Chondrocyte (in vitro differentiated cells): ENCODE data around the gene HOXC12. TPM values are rescaled to one million over a fixed set of nuclear protein-coding genes. Genes with fewer than 3 reads are reported as not detected.

Experiments used
- DNase-seq: peaks from one replicate; pipeline ENCODE4 v3.0.0; 2021; ENCODE audit warnings: mixed read lengths, low spot score
- H3K27ac Mint-ChIP-seq: one replicate; pipeline ENCODE4 v1.8.0; 2021; ENCODE audit warnings: mild to moderate bottlenecking, moderate library complexity, mixed read lengths; ENCODE audit not compliant: unreplicated experiment
- H3K27me3 Mint-ChIP-seq: 2 replicates; pipeline ENCODE4 v1.8.0; 2021; ENCODE audit warnings: low read depth, mixed read lengths
- H3K36me3 Mint-ChIP-seq: 2 replicates; pipeline ENCODE4 v1.8.0; 2021; ENCODE audit warnings: low read depth, mixed read lengths
- H3K4me1 Mint-ChIP-seq: 2 replicates; pipeline ENCODE4 v1.8.0; 2021; ENCODE audit warnings: low read depth, mild to moderate bottlenecking, mixed read lengths
- H3K4me3 Mint-ChIP-seq: one replicate; pipeline ENCODE4 v1.8.0; 2021; ENCODE audit warnings: mild to moderate bottlenecking, moderate library complexity, mixed read lengths; ENCODE audit not compliant: unreplicated experiment
- H3K9me3 Mint-ChIP-seq: 2 replicates; pipeline ENCODE4 v1.8.0; 2021; ENCODE audit warnings: low read depth, mixed read lengths
- total RNA-seq: library from RNA; stranded (reverse); gene quantifications from 3 replicates; pipeline ENCODE4 v1.2.1, GENCODE V29; 2021
- TF ChIP-seq, protein P1 (sequence below): fragments of 200-600 bp; sonication (generic); IDR thresholded peaks from 2 replicates; pipeline ENCODE4 v1.5.0; 2021; ENCODE audit warnings: antibody characterized with exemption, mild to moderate bottlenecking, moderate library complexity

The HOXC12 gene
- total RNA-seq, 1 donor from 2014 or later = not detected

DNA sequence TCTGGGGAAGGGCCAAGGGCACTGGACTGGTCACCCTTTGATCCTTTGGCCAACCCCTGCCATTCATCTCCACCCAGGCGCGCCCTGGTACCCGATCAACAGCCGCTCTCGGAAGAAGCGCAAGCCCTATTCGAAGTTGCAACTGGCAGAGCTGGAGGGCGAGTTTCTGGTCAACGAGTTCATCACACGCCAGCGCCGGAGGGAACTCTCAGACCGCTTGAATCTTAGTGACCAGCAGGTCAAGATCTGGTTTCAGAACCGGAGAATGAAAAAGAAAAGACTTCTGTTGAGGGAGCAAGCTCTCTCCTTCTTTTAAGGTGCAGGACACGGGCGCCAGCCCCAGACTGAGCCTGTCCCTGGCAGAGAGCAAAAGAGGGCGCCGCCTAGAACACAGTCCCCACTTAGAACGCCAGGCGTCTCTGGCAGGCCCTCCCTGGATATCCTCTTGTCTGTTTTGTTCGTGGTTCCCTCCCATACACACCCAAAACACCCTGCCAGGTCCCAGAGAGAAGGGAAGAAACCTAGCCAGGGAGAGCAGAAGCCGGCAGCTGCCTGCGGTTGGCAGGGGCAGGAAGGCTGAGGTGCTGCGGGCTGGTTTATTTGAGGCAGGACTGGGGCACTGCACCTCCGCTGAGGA, 1.7 kb downstream of the HOXC12 start:
- H3K9me3 Mint-ChIP-seq = no peaks in the 10 kb centered on the region
- peaks cover 82% of the 10 kb centered on the region for H3K27me3 Mint-ChIP-seq
- no peak overlapping the region for H3K27ac Mint-ChIP-seq
- peaks cover 8% of the 10 kb centered on the region for H3K4me1 Mint-ChIP-seq
- peaks cover 17% of the 10 kb centered on the region for H3K36me3 Mint-ChIP-seq
- DNase-seq = no peak
- H3K4me3 Mint-ChIP-seq = no peak overlapping the region
- TF ChIP-seq, protein P1, sequence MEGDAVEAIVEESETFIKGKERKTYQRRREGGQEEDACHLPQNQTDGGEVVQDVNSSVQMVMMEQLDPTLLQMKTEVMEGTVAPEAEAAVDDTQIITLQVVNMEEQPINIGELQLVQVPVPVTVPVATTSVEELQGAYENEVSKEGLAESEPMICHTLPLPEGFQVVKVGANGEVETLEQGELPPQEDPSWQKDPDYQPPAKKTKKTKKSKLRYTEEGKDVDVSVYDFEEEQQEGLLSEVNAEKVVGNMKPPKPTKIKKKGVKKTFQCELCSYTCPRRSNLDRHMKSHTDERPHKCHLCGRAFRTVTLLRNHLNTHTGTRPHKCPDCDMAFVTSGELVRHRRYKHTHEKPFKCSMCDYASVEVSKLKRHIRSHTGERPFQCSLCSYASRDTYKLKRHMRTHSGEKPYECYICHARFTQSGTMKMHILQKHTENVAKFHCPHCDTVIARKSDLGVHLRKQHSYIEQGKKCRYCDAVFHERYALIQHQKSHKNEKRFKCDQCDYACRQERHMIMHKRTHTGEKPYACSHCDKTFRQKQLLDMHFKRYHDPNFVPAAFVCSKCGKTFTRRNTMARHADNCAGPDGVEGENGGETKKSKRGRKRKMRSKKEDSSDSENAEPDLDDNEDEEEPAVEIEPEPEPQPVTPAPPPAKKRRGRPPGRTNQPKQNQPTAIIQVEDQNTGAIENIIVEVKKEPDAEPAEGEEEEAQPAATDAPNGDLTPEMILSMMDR = no peak

GRCh38 chr12:53956914-53957536, 2.3 kb downstream of the HOXC12 start:
- H3K27ac Mint-ChIP-seq = no peak overlapping the region
- H3K27me3 Mint-ChIP-seq = peaks cover 82% of the 10 kb centered on the region
- peaks cover 8% of the 10 kb centered on the region for H3K4me1 Mint-ChIP-seq
- H3K9me3 Mint-ChIP-seq = no peaks in the 10 kb centered on the region
- no peak for DNase-seq
- H3K4me3 Mint-ChIP-seq = no peak overlapping the region
- peaks cover 17% of the 10 kb centered on the region for H3K36me3 Mint-ChIP-seq
- TF ChIP-seq, protein P1 = no peak

GRCh38 chr12:53958128-53958527, 3.4 kb downstream of the HOXC12 start:
- H3K4me3 Mint-ChIP-seq = no peak overlapping the region
- H3K27ac Mint-ChIP-seq = no peak overlapping the region
- H3K27me3 Mint-ChIP-seq = peaks cover 79% of the 10 kb centered on the region
- peaks cover 4% of the 10 kb centered on the region for H3K4me1 Mint-ChIP-seq
- H3K9me3 Mint-ChIP-seq = no peaks in the 10 kb centered on the region
- H3K36me3 Mint-ChIP-seq = peaks cover 17% of the 10 kb centered on the region
- TF ChIP-seq, protein P1 = no peak
- DNase-seq = no peak

DNA sequence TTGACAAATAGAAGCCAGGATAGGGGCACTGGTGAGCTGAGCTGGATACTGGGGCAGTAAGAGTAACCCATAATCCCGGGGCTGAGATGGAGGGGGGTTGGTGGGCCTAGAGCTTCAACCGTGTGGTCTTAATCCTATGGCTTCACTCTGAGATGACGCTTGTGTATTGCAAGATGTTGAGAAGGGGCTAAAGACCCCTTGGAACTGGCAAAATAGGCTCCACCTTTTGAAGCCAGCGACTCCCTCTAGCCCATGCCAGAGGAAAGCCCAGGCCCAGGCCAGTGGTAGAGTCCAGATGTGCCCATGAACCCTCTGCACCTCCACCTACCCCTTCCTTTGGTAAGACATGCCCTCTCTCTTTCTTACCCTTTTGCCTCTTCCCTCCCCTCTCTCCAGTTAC, 4.6 kb downstream of the HOXC12 start:
- no peaks in the 10 kb centered on the region for H3K9me3 Mint-ChIP-seq
- no peaks in the 10 kb centered on the region for H3K4me1 Mint-ChIP-seq
- no peak for DNase-seq
- H3K27ac Mint-ChIP-seq = no peak overlapping the region
- H3K36me3 Mint-ChIP-seq = peaks cover 17% of the 10 kb centered on the region
- H3K4me3 Mint-ChIP-seq = no peak overlapping the region
- TF ChIP-seq, protein P1 = no peak
- H3K27me3 Mint-ChIP-seq = peaks cover 78% of the 10 kb centered on the region

DNA sequence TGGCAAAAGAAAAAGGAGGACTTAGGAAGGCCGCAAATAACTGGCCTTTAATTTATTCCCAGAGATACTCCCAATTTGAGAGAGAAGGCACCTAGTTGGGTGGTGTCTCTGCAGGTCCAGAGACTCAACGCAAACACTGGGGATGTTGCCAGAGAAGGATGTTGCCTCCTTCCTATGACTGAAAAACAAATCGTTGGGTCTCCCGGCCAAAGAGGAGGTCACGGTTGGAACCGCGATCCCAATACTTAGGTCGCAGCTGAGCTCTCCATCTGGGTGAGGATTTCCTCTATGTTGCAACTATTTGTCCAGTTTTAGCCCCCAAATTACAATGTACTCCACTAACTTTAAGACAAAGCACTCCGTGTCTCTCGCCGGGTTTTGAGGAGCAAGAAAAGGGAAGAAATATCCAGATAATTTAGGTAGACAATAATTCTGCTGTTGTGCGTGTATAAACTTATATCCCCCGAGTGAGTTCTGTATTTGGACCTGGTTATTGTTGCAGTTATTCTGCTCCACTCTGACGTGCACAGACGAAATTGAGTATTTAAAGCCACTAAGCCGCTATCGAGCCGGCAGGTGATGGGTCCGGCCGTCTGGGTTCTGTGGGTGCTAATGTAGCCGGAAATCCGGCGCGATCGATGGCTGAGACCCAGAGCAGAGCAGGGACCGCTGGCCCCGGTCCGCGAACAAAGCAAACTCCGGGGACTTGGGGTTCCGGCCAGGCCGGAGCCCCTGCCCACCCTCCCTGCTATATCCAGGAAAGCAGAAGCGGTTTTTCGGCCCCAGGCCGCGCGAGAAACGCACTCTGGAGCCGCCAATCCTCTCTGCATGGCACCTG, 5.7 kb downstream of the HOXC12 start:
- H3K36me3 Mint-ChIP-seq = peaks cover 17% of the 10 kb centered on the region
- no peak overlapping the region for H3K4me3 Mint-ChIP-seq
- TF ChIP-seq, protein P1 = no peak
- no peak for DNase-seq
- no peaks in the 10 kb centered on the region for H3K9me3 Mint-ChIP-seq
- peaks cover 87% of the 10 kb centered on the region for H3K27me3 Mint-ChIP-seq
- no peaks in the 10 kb centered on the region for H3K4me1 Mint-ChIP-seq
- no peak overlapping the region for H3K27ac Mint-ChIP-seq
